Mononuclear cell (primary cell): Measurements from ENCODE around the gene NCR3LG1. TPM values are rescaled to one million over a fixed set of nuclear protein-coding genes. Genes with fewer than 3 reads are reported as not detected.

Experiments used
- H3K27me3 ChIP-seq: 2 replicates; pipeline ENCODE4 v1.6.0; 2011; ENCODE audit warnings: low read length, control low read depth; ENCODE audit not compliant: insufficient read depth
- H3K4me1 ChIP-seq: 2 replicates; pipeline ENCODE4 v1.5.1; 2011; ENCODE audit warnings: mild to moderate bottlenecking, low read length, control low read depth; ENCODE audit not compliant: insufficient read depth
- H3K4me3 ChIP-seq: 2 replicates; pipeline ENCODE4 v1.5.1; 2011; ENCODE audit warnings: mild to moderate bottlenecking, low read length, moderate library complexity
- H3K9me3 ChIP-seq: 2 replicates; pipeline ENCODE4 v1.5.1; 2011; ENCODE audit warnings: low read depth, mild to moderate bottlenecking, control low read depth, low read length
- total RNA-seq: library from RNA; depleted of rRNA; stranded (reverse); fragments of >200 nt; gene quantifications from one replicate; pipeline ENCODE4 v1.2.3, GENCODE V29; 2012

The NCR3LG1 gene
- total RNA-seq, 1 donor, result 5.1 TPM

GRCh38 chr11:17353821-17354600 lies 2.4 kb downstream of the NCR3LG1 start:
- H3K4me1 ChIP-seq, result peaks cover 27% of the 10 kb centered on the region
- no peaks in the 10 kb centered on the region for H3K27me3 ChIP-seq
- no peaks in the 10 kb centered on the region for H3K9me3 ChIP-seq
- peak overlapping the region; percentile 41 for H3K4me3 ChIP-seq

DNA sequence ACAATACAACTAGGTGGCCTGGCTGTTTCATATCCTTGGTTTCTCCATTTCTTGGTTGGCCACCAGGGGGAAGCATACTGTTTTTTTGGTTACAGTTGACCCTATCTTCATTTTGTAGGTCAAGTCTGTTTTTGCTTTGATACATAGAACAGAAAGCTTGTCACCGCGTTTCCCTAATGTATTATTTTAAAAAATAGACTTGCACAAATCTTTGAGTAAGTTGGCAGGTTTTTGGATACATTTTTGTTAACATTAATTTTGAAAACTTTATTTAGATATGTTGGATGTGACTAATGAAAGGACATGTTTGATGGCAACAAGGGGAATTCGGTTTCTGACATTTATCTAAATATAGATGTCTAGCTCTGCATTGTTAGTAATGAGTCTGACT lies 3.0 kb downstream of the NCR3LG1 start:
- H3K4me1 ChIP-seq, result peaks cover 27% of the 10 kb centered on the region

DNA sequence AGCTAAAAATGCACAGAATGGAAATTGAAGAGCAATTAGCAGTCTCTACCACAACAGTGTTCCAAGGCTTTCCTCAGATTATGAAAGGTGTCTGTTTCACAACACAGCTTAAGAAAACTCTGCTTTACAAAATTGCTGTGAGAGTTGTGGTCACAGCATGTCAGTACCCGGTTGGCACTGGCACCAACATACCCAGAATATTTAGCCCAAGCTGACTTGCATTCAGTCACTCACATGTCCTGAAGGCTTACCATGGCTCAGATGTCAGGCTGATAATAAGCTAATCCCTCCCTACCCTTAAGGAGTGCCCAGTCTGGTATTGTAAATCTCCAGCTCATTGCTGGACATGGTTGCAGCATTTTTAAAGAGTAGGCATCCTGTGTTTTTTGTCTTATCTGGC lies 14.9 kb downstream of the NCR3LG1 start:
- H3K4me1 ChIP-seq, result no peaks in the 10 kb centered on the region
- no peak overlapping the region for H3K4me3 ChIP-seq
- H3K27me3 ChIP-seq, result no peaks in the 10 kb centered on the region
- H3K9me3 ChIP-seq, result peaks cover 21% of the 10 kb centered on the region

More for the DNA sequence above, 3.0 kb downstream of the NCR3LG1 start:
- Histone ChIP-seq H3K27me3 (no peaks in the 10 kb centered on the region), H3K4me3 (no peak overlapping the region), H3K9me3 (no peaks in the 10 kb centered on the region)

- Histone ChIP-seq H3K4me1 (no peaks in the 10 kb centered on the region), H3K27me3 (no peaks in the 10 kb centered on the region), H3K4me3 (no peak overlapping the region), H3K9me3 (peaks cover 36% of the 10 kb centered on the region)
These were observed 17.0 kb downstream of the NCR3LG1 start for GRCh38 chr11:17368551-17368950.

DNA sequence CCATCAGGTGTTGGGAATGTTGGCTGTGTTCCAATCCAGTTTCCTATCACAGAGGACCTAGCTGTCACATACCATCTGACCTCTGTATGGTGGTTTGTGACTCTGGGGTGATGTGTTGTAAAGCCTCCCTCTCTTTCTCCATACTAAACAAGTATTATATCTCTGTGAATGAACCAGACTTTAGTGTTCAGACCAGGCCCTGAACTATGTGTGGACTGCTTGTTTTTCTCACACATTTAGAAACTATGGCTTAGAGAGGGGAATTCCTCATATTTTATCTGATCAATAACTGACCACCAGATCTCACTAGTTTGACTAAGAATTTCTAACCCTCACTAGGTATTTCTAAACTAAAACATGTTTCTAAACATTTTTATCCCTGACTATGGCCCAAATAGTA lies 17.5 kb downstream of the NCR3LG1 start:
- H3K4me1 ChIP-seq, result no peaks in the 10 kb centered on the region

GRCh38 chr11:17369684-17370243 lies 18.2 kb downstream of the NCR3LG1 start:
- Histone ChIP-seq H3K9me3 (peaks cover 36% of the 10 kb centered on the region), H3K4me1 (no peaks in the 10 kb centered on the region), H3K27me3 (no peaks in the 10 kb centered on the region), H3K4me3 (no peak overlapping the region)

More for the DNA sequence above, 17.5 kb downstream of the NCR3LG1 start:
- Histone ChIP-seq H3K27me3 (no peaks in the 10 kb centered on the region), H3K4me3 (no peak overlapping the region), H3K9me3 (peaks cover 36% of the 10 kb centered on the region)

- Histone ChIP-seq H3K9me3 (peaks cover 36% of the 10 kb centered on the region), H3K4me3 (no peak overlapping the region), H3K4me1 (no peaks in the 10 kb centered on the region), H3K27me3 (no peaks in the 10 kb centered on the region)
These were observed 20.0 kb downstream of the NCR3LG1 start for GRCh38 chr11:17371614-17372013.

- no peaks in the 10 kb centered on the region for H3K27me3 ChIP-seq
- H3K4me1 ChIP-seq, result no peaks in the 10 kb centered on the region
- peaks cover 25% of the 10 kb centered on the region for H3K9me3 ChIP-seq
- no peak overlapping the region for H3K4me3 ChIP-seq
These were observed 23.9 kb downstream of the NCR3LG1 start for GRCh38 chr11:17375547-17375946.

GRCh38 chr11:17376493-17376892 lies 24.9 kb downstream of the NCR3LG1 start:
- no peaks in the 10 kb centered on the region for H3K4me1 ChIP-seq
- H3K4me3 ChIP-seq, result no peak overlapping the region
- H3K9me3 ChIP-seq, result peaks cover 15% of the 10 kb centered on the region
- H3K27me3 ChIP-seq, result no peaks in the 10 kb centered on the region

GRCh38 chr11:17378655-17379054 lies 27.1 kb downstream of the NCR3LG1 start:
- Histone ChIP-seq H3K27me3 (no peaks in the 10 kb centered on the region), H3K4me1 (no peaks in the 10 kb centered on the region), H3K4me3 (no peak overlapping the region), H3K9me3 (no peaks in the 10 kb centered on the region)

GRCh38 chr11:17379383-17380180 lies 28.0 kb downstream of the NCR3LG1 start:
- Histone ChIP-seq H3K4me1 (no peaks in the 10 kb centered on the region), H3K27me3 (no peaks in the 10 kb centered on the region), H3K4me3 (no peak overlapping the region), H3K9me3 (no peaks in the 10 kb centered on the region)

- H3K27me3 ChIP-seq, result no peaks in the 10 kb centered on the region
- H3K9me3 ChIP-seq, result no peaks in the 10 kb centered on the region
- H3K4me3 ChIP-seq, result no peak overlapping the region
- no peaks in the 10 kb centered on the region for H3K4me1 ChIP-seq
These were observed 29.6 kb downstream of the NCR3LG1 start for GRCh38 chr11:17381156-17381555.

DNA sequence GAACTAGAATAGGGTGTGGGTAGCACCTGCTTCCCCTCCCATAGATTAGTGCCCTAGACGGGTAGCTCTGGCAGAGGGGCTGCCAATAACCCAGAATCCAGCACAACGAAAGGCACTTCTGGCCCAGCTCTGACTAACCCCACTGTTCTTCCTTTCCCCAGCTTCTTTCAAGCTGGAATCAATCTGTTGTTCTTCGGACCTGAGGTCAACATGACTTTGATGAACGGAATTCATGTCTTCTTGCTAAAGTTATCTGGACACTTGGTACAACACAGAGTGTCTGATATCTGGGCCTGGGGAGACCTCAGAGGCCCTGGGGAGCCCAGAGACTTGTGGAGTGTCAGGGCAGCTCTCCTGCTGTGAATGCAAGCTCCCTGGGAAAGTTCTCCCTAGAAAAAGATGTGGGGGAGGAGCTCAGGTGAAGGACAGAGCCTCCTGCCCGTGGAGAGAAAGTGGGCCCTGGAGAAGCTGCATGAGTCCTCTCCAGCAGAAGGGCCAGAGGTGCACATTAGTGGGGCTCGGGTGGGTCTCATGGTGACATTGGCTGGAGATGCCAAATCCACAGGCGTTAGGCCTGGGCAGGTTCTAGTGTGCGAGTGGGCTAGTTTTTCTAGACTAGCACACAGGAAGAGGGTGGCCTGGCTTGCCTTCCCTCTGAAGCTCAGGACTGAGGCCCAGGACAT lies 30.6 kb downstream of the NCR3LG1 start:
- H3K4me1 ChIP-seq, result no peaks in the 10 kb centered on the region
- no peaks in the 10 kb centered on the region for H3K9me3 ChIP-seq
- H3K27me3 ChIP-seq, result no peaks in the 10 kb centered on the region
- no peak overlapping the region for H3K4me3 ChIP-seq

DNA sequence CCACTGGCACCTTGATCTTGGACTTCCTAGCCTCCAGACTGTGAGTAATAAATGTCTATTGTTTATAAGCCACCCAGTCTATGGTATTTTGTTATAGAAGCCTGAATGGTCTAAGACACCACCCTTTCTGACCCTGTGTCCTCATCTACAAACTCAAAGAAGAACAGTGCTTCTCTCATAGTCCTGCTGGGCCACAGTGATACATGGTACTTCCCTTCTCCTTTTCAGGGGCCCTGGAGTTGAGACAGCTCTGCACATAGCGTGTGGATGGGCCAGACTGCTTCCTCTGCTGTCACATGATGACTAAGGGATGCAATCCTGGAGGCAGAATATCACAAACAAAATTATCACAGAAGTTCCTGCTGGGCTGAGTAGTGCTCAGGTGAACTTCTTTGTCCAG lies 31.9 kb downstream of the NCR3LG1 start:
- Histone ChIP-seq H3K27me3 (no peaks in the 10 kb centered on the region), H3K4me3 (no peak overlapping the region), H3K4me1 (no peaks in the 10 kb centered on the region), H3K9me3 (no peaks in the 10 kb centered on the region)

DNA sequence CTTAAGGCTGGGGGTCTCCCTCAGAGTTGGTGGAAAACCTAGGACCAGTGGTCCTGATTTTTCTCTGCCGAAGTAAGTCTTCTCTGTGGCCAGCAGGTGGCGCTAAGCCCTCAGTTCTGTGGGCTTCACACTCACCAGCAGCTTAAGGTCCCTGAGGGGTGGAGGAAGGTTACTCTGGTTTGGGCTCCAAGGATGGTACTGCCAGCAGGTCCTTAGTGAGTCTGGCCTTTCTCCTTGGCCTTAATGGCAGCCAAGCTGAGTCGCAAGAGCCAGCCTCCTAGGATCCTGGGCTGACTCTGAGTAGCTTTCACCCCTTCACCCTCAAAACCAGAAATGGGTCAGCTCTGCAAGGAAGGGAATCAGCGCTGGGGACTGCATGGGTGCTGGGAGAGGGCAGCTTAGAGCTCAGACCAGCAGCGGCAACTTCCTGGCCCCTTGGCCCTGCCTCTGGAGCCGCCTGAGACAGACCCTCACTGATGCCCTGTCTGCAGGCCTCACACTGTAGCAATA lies 32.5 kb downstream of the NCR3LG1 start:
- H3K4me3 ChIP-seq, result no peak overlapping the region
- no peaks in the 10 kb centered on the region for H3K4me1 ChIP-seq
- no peaks in the 10 kb centered on the region for H3K27me3 ChIP-seq
- H3K9me3 ChIP-seq, result no peaks in the 10 kb centered on the region
